ENCODE measurements around the gene UNC13B.
"Not testable (repeated sequence)": the region's sequence is repeated elsewhere in the genome, so short reads cannot be mapped to it uniquely, and the experiment has no call there.

UNC13B gene

DNA sequence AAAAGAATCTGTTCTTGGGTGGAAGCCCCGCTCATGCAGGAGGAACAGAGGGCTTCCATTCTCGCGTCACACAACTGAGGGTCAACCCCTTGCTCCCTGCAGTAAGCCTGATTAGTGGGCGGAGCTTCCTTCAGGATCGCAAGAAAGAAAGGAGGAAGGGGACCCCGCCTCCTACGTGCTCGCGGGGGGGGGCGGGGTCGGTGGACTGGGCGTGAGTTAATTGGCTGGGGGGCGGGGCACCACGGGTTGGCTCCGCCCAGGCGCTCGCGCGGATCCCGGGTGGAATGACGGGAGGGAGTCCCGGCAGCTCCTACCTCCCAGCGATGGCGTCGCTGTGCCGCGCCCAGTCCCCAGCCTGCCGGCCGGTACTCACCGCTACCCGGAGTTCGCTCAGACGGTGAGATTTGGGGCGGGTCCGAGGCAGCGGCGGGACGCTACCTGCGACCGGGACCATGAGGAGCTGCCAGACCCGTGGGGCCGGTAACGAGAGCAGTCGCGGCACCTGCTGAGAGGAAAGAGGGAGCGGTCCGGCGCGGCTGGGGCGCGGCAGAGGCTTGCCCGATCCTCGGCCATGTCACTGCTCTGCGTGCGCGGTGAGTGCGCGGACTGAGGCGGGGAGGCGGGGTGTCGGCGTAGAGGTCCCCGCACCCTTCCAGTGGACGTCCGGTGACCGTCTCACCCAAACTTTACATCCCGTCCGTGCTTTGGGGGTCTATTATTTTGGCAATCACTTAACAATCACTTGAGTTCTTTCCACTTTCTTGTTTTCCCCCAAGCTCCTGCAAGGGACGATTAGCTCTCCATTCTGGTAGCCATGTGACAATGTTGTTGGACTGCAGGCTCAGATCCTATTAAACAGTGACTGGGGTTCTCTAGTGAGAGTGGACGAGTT, at the start of gene UNC13B:
Gene UNC13B (plus strand): TSS at position 297 of the 892 bp plus-strand sequence. CDS start 275 bp downstream, at position 572.
- peak; percentile 95 for DNase-seq

- no peak for DNase-seq
Observed at GRCh38 chr9:35112257-35113020, 49.4 kb upstream of the UNC13B start.

GRCh38 chr9:35114113-35114839, 47.5 kb upstream of the UNC13B start:
- peak; percentile 95 for DNase-seq

DNA sequence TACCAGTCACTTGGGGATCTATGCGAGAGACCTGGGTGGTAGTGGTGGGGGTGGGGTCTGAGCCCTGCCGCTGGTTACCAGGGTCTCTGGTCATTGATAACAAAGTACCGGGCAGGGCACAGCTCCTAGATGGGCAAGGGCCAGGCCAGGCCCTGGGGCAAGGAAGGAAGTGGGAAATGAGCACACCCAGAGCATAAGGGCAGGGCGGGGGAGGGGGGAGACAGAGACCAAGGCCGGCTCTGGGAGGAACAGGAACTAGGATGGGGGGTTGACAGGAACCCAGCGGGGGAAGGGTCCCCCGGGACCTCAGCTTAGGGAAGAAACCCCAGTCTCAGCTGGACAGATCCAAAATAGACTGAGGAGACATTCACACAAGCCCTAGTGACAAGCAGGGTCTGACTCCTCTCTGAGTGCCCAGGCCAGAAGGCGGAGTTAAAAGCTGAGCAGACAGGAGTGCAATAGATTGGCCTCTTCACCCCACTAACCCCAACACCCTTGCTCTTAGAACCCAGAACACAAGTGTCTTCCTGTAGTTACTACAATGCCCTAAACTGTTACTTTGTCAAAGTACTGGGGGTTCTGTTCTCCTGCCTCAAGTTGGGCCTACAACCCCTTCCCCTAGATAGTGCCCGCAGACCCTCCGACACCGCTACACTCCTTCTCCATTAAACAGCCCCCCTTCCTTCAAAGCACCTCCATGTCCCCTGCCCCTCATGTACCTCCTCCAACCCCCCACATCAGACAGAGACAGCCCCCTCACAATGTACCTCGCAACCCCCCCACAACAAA, 46.8 kb upstream of the UNC13B start:
- peak; percentile 83 for DNase-seq

- peak; percentile 100 for DNase-seq
Observed at GRCh38 chr9:35115680-35116538, 45.9 kb upstream of the UNC13B start, which contains the start of gene ATOSB. TSS of gene ATOSB (minus strand) at chr9:35115862. CDS start at chr9:35108274, 7,588 bp downstream.

DNA sequence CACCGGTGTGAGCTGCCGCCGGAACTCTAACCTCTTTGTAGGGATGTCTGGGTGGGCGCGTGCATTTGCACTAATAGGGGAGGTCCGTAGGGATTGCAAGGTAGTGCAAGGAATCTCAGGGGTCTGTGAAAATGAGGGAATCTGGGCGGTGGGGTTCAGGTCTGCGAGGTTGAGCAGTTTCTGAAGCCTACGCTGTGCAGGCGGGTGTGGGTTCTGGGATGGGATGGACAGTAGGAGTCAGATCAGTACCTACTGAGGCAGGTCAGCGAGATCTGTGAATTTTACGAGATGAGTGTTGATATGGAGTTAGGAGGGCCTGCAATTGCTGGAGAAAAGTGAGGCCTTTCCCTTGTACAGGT, 45.3 kb upstream of the UNC13B start:
- DNase-seq = no peak

DNA sequence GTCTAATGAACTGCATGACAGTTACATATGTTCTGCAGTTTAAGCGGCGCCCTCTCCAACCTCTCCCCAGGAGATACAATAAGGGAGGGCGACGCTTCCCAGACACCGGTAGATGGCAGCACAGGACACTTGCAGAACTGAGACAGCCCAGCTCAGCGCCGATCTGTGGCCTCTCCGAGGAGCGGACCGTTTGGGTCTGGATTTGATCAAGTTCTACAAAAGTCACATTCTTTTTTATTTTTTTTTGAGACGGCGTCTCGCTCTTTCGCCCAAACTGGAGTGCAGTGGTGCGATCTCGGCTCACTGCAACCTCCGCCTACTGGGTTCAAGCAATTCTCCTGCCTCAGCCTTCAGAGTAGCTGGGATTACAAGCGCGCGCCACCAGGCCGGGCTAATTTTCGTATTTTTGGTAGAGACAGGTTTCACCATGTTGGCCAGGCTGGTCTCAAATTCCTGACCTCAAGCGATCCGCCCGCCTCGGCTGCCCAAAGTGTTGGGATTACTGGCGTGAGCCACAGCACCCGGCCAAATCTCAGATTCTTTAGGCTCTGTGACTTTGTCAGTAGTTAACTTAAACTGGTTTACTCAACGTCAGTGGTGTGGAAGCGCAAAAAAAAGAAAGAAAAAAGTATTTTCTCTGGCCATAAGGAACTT, 44.8 kb upstream of the UNC13B start:
- DNase-seq = peak; percentile 95

- DNase-seq = no peak
Observed at GRCh38 chr9:35134920-35135319, 26.9 kb upstream of the UNC13B start.

DNA sequence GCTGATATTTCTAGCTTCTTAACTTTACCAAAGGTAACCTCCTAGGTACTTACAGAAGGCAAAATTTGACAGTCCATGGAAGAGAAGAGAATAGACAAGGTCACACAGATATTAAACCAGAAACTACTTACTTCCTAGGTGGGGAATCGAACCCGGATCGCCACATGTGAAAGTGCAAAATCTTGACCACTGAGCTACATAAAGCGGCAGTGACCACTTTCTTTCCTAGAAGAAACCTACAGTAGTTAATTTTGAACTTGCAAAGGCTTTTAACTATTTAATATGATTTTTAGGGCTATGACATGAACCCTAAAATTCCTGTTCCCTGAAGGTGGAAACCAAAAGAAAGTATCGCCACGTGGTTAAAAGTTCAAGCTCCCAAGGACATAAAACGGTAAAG, 25.8 kb upstream of the UNC13B start:
- DNase-seq = no peak

GRCh38 chr9:35136866-35137265, 24.9 kb upstream of the UNC13B start:
- no peak for DNase-seq

DNA sequence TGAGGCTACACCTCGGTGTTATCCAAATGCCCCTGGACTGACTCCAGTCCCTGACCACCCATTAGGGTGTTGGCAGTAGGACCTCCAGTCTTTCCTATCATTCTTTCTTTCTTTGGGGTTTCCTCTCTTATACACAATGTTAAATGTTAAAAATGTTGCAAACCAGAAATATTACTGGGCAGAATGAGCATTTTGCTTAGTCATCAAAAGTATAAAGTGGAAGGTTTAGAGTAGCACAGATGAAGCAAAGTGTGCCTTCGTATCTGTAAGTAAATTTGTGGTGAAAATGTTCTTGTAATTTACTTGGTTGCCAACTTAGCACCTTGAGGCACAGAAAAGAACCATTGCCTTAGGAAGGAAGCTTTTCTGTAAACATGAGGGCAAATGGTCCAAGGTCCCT, 21.7 kb upstream of the UNC13B start:
- DNase-seq = no peak

DNA sequence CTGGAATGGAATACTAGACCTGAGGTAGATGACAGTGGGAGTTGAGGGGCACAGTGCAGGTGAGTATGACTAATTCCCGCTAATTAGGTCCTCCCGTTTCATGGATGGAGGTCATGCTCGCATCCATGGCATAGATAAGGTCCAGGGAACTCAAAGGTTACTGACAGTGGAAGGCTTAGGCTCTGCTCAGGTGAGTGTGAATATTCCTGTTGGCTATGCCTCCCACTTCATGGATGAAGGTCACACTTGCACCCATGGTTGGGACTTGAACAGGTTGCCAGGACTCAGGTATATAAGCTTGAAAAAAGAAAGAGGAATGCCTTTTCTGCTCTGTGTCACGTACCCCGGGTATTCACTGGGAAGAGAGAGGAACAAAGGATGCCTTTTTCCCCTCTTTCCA, 19.8 kb upstream of the UNC13B start:
- DNase-seq = no peak

DNA sequence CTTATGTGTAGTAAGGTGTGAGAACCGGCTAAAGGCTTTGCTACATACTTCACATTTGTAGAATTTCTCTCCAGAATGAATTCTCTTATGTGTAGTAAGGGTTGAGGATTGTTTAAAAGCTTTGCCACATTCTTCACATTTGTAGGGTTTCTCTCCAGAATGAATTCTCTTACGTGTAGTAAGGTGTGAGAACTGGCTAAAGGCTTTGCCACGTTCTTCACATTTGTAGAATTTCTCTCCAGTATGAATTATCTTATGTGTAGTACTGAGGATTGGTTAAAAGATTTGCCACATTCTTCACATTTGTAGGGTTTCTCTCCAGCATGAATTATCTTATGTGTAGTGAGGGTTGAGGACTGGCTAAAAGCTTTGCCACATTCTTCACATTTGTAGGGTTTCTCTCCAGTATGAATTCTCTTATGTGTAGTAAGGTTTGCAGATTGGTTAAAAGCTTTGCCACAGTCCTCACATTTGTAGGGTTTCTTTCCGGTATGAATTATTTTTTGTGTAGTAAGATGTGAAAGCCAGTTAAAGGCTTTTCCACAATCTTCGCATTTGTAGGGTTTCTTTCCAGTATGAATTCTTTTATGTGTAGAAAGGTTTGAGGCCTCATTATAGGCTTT, 13.8 kb upstream of the UNC13B start:
- DNase-seq = not testable (repeated sequence)

- DNase-seq = no peak
Observed at GRCh38 chr9:35152926-35153325, 8.9 kb upstream of the UNC13B start.

- no peak for DNase-seq
Observed at GRCh38 chr9:35156781-35157180, 5.0 kb upstream of the UNC13B start.

- DNase-seq = not testable (repeated sequence)
Observed at GRCh38 chr9:35157836-35158235, 4.0 kb upstream of the UNC13B start.

DNA sequence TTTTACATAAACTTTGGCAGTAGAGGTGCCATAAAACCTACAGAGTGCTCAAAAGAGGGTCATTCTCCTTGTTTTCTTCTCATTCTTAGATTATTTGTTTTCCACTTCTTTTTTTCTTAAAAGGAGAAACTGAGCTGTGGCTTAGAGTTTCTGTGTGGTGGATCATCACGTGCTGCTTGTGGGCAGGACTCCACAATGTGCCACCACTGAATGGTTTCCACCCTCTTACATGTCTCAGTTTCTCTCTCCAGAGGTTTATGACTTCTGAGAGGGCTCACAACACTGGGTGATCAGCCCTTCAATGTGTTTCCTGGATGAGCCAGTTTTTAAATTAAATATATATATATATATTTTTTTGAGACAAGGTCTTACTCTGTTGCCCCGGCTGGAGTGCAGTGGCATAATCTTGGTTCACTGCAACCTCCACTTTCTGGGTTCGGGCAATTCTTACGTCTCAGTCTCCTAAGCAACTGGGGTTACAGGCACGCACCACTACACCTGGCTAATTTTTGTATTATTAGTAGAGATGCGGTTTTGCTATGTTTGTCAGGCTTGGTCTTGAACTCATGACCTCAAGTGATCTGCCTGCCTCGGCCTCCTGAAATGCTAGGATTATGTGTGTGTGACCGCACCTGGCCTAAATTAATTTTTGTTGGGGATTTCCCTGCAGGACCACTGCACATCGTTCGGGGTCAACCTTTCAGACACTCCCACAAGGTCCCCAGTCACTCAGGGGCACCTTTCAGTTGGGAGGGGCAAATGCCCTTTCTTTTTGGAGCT, 3.1 kb upstream of the UNC13B start:
- DNase-seq = peak; percentile 8

- peak; percentile 25 for DNase-seq
Observed at GRCh38 chr9:35162605-35163315, 951 bp downstream of the UNC13B start.

- DNase-seq = no peak
Observed at GRCh38 chr9:35163413-35163812, 1.6 kb downstream of the UNC13B start.
